K562 (cell line): ENCODE results near the gene TFCP2L1.

Experiments
- CHD2 ChIP-seq: IDR thresholded peaks from 2 replicates; pipeline ENCODE4 v1.6.1; 2011; ENCODE audit warnings: low read depth, low read length
- CTCF ChIP-seq, 3 experiments: IDR thresholded peaks in 2 of 3; conservative IDR thresholded peaks in 1 of 3; 2 replicates each; pipeline ENCODE4 v1.5.1; 2011 to 2012; ENCODE audit warnings: low read length in 3 of 3, mild to moderate bottlenecking in 3 of 3, control low read depth in 2 of 3, improper control_type of control experiment in 1 of 3, inconsistent platforms in 1 of 3, low read depth in 1 of 3, mixed read lengths in 1 of 3, moderate library complexity in 1 of 3; ENCODE audit not compliant: insufficient read depth in 2 of 3
- MTA3 ChIP-seq: fragments of 450-650 bp; formaldehyde crosslinking; IDR thresholded peaks from 2 replicates; pipeline ENCODE4 v1.6.1; 2017; ENCODE audit warnings: mild to moderate bottlenecking, borderline replicate concordance
- NFE2L1 ChIP-seq: fragments of 450-650 bp; IDR thresholded peaks from 2 replicates; pipeline ENCODE4 v1.6.1; 2016; ENCODE audit warnings: missing genetic modification characterization, low read depth, mild to moderate bottlenecking, missing compliant biosample characterization, moderate library complexity, borderline replicate concordance
- OTX1 ChIP-seq: fragments of 450-650 bp; formaldehyde crosslinking; IDR thresholded peaks from 2 replicates; pipeline ENCODE4 v1.4.0; 2022; ENCODE audit warnings: mild to moderate bottlenecking
- POLR2A ChIP-seq: fragments of 450-650 bp; conservative IDR thresholded peaks from 2 replicates; pipeline ENCODE4 v1.6.1; 2016
- SMARCA4 ChIP-seq: fragments of 450-650 bp; IDR thresholded peaks from 2 replicates; pipeline ENCODE4 v1.6.1; 2016
- THRAP3 ChIP-seq: fragments of 450-650 bp; IDR thresholded peaks from 2 replicates; pipeline ENCODE4 v1.6.1; 2016; ENCODE audit warnings: mild to moderate bottlenecking, inconsistent platforms, borderline replicate concordance
- ZNF263 ChIP-seq: sonication (generic); formaldehyde crosslinking; IDR thresholded peaks from 2 replicates; pipeline ENCODE4 v1.8.0; 2022; ENCODE audit warnings: mild to moderate bottlenecking, missing genetic modification reagents, borderline replicate concordance

- TF ChIP-seq SMARCA4 (no peak), OTX1 (no peak), CTCF (IDR thresholded peaks at IDR 0.05 in 2 of 3, conservative IDR thresholded peaks at IDR 0.05 in 1 of 3; ENCODE audit: insufficient read depth in 2 of 3, low read depth in 1 of 3, low read length in 3 of 3) (no peak), POLR2A (no peak), CHD2 (no peak), MTA3 (no peak), THRAP3 (no peak), ZNF263 (CRISPR knock-in tag) (no peak), NFE2L1 (no peak)
Observed at GRCh38 chr2:121294881-121295840, 10.2 kb upstream of the TFCP2L1 start.
